Measurements from ENCODE around the gene CTNNA3.
"Not testable (repeated sequence)": the region's sequence is repeated elsewhere in the genome, so short reads cannot be mapped to it uniquely, and the experiment has no call there.

Gene CTNNA3

GRCh38 chr10:67438605-67439304 lies 257.2 kb downstream of the CTNNA3 start:
- no peak for DNase-seq (ENCODE audit: low read depth, low spot score)
- H3K4me3 ChIP-seq (ENCODE audit: low read length), result no peak overlapping the region

GRCh38 chr10:67433276-67433675 lies 262.7 kb downstream of the CTNNA3 start:
- no peak overlapping the region for H3K4me3 ChIP-seq (ENCODE audit: low read length)
- DNase-seq (ENCODE audit: low read depth, low spot score), result no peak

DNA sequence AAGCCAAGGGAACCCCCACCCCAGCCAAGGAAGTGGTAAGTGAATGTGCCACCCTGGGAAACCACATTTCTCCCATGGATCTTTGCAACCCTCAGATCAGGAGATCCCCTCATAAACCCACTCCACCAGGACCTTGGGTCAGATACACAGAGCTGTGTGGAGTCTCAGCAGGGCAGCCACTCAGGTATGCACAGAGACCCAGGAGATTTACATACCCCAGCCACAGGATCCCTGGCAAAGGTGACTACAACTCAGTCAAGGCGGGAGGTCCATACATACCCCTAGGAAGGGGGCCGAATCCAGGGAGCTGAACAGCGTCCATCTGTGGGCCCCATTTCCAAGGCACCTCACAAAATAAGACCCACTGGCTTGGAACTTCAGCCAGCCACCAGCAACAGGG lies 293.4 kb downstream of the CTNNA3 start:
- H3K4me3 ChIP-seq (ENCODE audit: low read length), result no peak overlapping the region
- no peak for DNase-seq (ENCODE audit: low read depth, low spot score)

DNA sequence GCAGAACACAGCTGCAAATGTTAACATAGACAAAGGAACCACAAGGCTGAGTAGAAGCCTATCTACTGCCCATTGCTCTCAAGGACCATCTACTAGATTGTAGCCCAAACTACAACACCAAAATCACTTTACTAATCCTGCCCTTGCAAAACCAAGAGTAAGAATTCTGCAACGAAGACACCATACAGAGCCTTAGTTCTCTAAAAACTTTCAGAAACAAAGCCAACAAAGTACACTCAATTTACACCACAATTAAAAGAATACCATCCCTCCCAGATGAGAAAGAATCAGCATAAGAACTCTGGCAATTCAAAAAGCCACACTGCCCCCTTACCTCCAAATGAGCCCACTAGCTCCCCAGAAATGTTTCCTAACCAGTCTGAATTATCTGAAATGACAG lies 294.3 kb downstream of the CTNNA3 start:
- DNase-seq (ENCODE audit: low read depth, low spot score), result no peak
- no peak overlapping the region for H3K4me3 ChIP-seq (ENCODE audit: low read length)

- not testable (repeated sequence) for DNase-seq (ENCODE audit: low read depth, low spot score)
- peak overlapping the region; percentile 41 for H3K4me3 ChIP-seq (ENCODE audit: low read length)
These were observed 309.0 kb downstream of the CTNNA3 start for GRCh38 chr10:67386841-67387533.

DNA sequence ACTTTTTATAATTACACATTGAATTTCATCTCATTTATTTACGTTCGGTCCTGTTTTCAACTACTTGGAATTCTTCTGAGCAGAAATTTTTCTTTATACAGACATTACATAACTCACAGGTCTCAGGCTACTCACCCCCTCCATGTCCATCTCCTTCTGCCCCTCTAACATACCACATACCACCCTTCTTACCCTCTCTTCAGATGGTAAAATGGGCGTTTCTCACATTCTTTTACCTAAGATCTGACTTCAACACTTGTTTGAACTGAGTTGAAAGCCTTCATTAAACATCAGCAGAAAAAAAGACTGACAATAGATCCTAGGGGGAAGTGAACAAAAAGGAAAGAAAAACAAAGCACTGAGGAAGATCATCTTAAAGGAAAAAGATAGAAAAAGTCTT lies 309.7 kb downstream of the CTNNA3 start:
- DNase-seq (ENCODE audit: low read depth, low spot score), result no peak

DNA sequence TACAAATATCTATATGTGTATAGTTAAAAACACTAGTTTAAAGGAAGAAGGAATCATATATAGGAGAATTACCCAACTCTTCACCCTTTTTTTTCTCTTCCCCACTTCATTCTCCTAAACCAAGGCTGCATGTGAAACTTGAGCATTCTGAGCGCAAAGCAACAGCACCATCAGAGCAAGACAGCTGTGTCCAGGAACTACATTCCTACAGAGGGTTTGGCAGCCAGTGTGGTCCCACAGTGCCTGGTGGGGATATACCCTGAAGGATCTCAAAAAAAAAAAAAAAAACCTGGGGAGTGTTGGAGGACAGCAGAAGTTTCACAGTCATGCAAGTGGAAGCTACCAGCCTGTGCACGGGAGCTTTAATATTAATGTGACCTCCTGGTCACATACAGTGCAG lies 310.4 kb downstream of the CTNNA3 start:
- no peak for DNase-seq (ENCODE audit: low read depth, low spot score)
- H3K4me3 ChIP-seq (ENCODE audit: low read length), result no peak overlapping the region

More for the DNA sequence above, 309.7 kb downstream of the CTNNA3 start:
- H3K4me3 ChIP-seq (ENCODE audit: low read length), result no peak overlapping the region

GRCh38 chr10:67385089-67385488 lies 310.9 kb downstream of the CTNNA3 start:
- no peak for DNase-seq (ENCODE audit: low read depth, low spot score)
- H3K4me3 ChIP-seq (ENCODE audit: low read length), result no peak overlapping the region

DNA sequence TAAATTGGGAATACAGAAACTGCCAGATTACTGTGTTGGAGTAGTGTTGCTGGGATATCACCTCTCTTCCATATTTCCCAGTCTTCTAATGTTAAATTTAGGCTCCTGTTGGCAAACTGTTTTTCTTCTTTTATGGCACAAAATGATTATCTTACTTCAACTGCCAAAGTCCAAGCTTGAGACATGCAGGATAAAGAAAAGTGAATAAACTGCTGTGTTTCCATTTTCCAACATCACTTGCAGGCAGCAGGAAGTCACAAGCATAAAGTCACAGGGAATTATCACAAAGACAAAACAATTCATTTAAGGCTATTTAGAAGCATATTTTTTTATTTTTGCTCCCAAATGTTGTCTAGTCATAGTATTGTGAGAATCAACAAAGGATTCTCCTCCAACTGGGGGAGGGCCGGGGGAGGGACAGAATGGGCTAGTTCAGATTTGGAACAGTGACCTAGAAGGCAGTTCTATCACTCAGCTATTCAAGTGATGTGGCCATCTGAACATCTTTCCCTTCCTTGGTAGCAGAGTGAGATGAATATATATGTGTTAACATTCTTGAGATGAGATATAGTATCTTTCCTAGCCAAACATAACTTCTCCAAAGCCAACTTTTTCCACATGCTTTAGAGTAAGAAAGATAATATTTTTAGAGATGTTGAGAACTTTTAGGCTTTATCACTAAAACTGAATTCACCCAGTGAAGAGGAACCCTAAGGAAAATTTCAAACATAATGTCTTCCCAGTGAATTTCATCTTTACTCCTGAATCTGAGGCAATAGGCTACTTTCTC lies 364.7 kb downstream of the CTNNA3 start:
- no peak overlapping the region for H3K4me3 ChIP-seq (ENCODE audit: low read length)
- DNase-seq (ENCODE audit: low read depth, low spot score), result no peak

GRCh38 chr10:67327626-67328535 lies 368.1 kb downstream of the CTNNA3 start:
- no peak for DNase-seq (ENCODE audit: low read depth, low spot score)
- H3K4me3 ChIP-seq (ENCODE audit: low read length), result no peak overlapping the region

GRCh38 chr10:67319976-67320375 lies 376.0 kb downstream of the CTNNA3 start:
- no peak for DNase-seq (ENCODE audit: low read depth, low spot score)
- H3K4me3 ChIP-seq (ENCODE audit: low read length), result no peak overlapping the region

GRCh38 chr10:67308912-67309311 lies 387.1 kb downstream of the CTNNA3 start:
- DNase-seq (ENCODE audit: low read depth, low spot score), result no peak
- no peak overlapping the region for H3K4me3 ChIP-seq (ENCODE audit: low read length)

DNA sequence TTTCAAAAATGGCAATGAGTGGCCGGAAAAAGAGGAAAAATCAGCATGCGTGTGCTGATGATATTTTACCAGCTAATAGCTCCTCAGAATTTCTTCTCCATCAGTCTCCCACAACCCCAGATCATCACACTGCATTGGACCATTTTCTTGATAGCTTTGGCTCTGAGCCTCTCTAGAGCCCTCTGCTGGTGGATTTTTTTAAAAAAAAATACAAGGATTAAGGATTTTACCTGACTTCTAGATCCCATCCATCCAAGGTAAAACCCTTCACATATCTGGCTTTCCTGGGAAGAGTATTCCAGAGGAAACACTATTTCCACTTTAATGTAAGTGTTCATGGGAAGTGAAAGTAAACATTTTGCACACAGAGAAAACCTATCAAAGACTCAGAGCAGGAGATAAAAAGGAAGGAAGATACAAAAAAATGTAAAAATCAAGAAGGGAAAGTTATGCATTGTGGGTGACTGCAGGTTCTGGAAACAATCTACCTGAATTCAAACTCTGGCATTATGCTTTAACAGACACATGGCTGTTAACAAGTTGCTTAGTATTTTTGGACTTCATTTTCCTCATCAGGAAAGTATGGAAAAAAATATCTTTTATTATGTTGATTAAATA lies 389.3 kb downstream of the CTNNA3 start:
- H3K4me3 ChIP-seq (ENCODE audit: low read length), result no peak overlapping the region
- peak; percentile 1 for DNase-seq (ENCODE audit: low read depth, low spot score)

DNA sequence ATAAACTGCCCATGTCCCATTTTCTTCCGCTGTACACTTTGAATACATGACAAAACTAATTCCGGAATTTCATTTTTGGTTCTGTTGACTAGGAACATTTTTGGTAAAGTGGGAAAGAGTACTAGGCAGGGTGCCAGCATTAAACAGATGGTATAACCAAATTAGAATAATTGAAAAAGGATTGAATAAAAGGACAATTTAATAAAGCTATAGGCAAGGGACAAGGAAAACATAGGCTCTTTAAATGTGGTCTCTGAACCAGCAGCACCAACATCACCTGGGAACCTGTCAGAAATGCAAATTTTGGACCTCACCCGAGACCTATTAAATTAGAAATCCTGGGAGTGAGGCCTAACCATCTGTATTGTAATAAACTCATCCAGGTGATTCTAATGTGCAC lies 393.3 kb downstream of the CTNNA3 start:
- no peak for DNase-seq (ENCODE audit: low read depth, low spot score)
- H3K4me3 ChIP-seq (ENCODE audit: low read length), result no peak overlapping the region

DNA sequence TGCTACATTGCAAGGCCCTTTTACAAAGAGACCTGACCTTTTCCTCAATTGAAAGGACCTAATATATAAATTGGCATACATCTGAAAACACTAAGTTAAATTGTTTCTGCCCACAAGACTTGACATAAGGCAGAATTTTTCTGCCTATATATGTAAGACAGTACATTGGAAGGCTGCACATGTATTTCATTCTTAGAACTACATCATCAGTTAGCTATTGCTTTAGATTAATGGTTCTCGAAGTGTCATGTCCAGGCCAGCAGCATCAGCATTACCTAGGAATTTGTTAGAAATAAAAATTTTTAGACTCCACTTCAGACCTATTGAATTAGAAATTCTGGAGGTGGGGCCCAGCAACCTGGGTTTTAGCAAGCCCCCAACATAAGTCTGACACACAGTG lies 396.2 kb downstream of the CTNNA3 start:
- DNase-seq (ENCODE audit: low read depth, low spot score), result no peak
- no peak overlapping the region for H3K4me3 ChIP-seq (ENCODE audit: low read length)

DNA sequence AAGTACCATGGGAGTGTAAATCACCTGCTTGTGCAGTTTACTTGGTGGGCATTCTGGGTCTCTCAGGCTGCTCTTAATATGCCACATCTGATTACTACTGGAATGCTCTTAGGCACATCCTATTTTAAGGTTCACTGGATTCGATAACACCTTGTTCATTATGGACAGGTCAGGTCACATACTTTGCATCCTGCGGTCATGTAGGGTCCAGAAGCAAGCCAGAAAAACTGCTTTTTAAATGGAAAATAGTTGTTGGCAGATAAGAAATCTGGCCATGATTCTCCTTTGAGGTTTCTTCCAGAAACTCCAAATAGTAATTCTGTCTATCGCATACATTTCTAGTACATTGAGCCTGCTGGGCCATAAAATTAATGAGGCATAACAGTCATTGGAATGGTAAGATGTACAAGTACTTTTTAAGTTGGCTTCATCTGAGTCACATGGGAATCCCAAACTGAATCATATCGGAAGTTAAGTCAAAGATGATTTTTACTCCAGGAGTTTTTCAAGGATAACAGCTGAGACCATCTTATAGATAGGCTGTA lies 398.3 kb downstream of the CTNNA3 start:
- DNase-seq (ENCODE audit: low read depth, low spot score), result no peak
- H3K4me3 ChIP-seq (ENCODE audit: low read length), result no peak overlapping the region

DNA sequence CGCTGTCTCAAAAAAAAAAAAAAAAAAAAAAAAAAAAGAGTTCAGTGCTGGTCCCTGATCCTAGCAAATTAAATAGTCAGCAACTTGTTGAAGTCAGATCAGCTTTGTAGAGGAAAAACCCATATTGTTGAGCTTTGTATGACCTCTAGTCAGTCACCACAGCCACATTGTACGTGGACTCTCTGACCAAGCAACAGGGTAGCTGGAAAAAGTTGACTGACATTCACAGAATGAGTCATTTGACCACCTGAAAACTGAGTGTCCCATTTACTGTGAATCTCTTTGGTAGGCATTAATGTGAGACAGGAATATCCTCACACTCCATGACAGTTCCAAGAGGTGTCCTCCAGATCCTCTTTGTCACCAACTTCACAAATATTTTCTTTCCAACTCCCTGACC lies 399.1 kb downstream of the CTNNA3 start:
- DNase-seq (ENCODE audit: low read depth, low spot score), result no peak
- H3K4me3 ChIP-seq (ENCODE audit: low read length), result no peak overlapping the region

DNA sequence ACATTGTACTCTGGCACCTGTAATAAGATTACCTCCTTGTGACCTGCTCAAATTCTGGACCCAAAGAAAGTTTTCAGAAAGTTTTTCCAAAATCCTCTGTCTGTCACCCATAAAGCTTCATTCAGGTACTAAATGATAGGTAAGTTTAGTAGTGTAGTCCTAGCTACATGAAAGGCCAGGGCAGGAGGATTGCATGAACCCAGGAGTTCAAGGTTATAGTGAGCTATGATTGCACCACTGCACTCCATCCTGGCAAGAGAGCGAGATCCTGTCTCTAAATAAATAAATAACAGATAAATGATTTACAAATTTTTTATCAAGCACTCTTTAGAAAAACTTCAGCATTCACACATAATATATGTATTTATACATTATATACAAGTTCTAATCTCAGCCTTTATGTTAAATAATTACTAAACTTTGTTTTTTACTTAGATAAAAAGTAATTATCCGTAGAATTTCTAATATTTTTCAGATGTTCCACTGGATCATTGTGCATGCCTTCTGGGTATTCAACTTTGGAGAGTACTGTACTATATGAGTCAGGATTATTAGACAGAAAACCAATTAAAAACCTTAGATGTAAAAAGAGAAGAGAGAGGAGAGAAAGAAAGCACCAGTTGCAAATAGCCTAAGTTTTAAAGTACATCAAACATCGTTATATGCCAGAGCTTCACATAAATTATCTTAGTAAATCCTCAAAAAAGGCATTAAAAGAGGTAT lies 407.1 kb downstream of the CTNNA3 start:
- DNase-seq (ENCODE audit: low read depth, low spot score), result no peak
- no peak overlapping the region for H3K4me3 ChIP-seq (ENCODE audit: low read length)
